Neuron (in vitro differentiated cells): ENCODE results near the gene DDX17.

Experiments used
- H2AFZ ChIP-seq: one replicate; pipeline ENCODE4 v1.6.1; 2013; ENCODE audit warnings: low read depth, mild to moderate bottlenecking, inconsistent platforms, low read length, moderate library complexity
- H3K27me3 ChIP-seq: one replicate; pipeline ENCODE4 v1.6.1; 2013; ENCODE audit warnings: low read length; ENCODE audit not compliant: insufficient read depth
- H3K36me3 ChIP-seq: one replicate; pipeline ENCODE4 v1.6.1; 2013; ENCODE audit warnings: low read length; ENCODE audit not compliant: insufficient read depth
- H3K4me1 ChIP-seq: one replicate; pipeline ENCODE4 v1.6.1; 2013; ENCODE audit warnings: low read length; ENCODE audit not compliant: insufficient read depth
- H3K4me3 ChIP-seq: 2 replicates; pipeline ENCODE4 v1.5.1; 2013; ENCODE audit warnings: mild to moderate bottlenecking, low read length, moderate library complexity
- H3K9me3 ChIP-seq: one replicate; pipeline ENCODE4 v1.6.1; 2013; ENCODE audit warnings: low read length

The DDX17 gene

GRCh38 chr22:38455530-38456271 lies 50.4 kb downstream of the DDX17 start:
- peaks cover 20% of the 10 kb centered on the region for H3K27me3 ChIP-seq
- H3K4me3 ChIP-seq: peak overlapping the region; percentile 50
- peaks cover 40% of the 10 kb centered on the region for H3K4me1 ChIP-seq
- H3K9me3 ChIP-seq: no peaks in the 10 kb centered on the region
- H3K36me3 ChIP-seq: no peaks in the 10 kb centered on the region
- H2AFZ ChIP-seq: peak overlapping the region; percentile 39

GRCh38 chr22:38455076-38455529 lies 51.0 kb downstream of the DDX17 start, which contains the start of gene KCNJ4:
TSS of gene KCNJ4 (minus strand) at chr22:38455199. CDS start at chr22:38428132, 27,067 bp downstream.
- H2AFZ ChIP-seq: peak within 1 kb of the TSS; percentile 39
- peak within 1 kb of the TSS; percentile 50 for H3K4me3 ChIP-seq
- peaks cover 20% of the 10 kb centered on the region for H3K27me3 ChIP-seq
- no peaks in the 10 kb centered on the region for H3K9me3 ChIP-seq
- peaks cover 40% of the 10 kb centered on the region for H3K4me1 ChIP-seq
- no peaks in the 10 kb centered on the region for H3K36me3 ChIP-seq

GRCh38 chr22:38454353-38455075 lies 51.6 kb downstream of the DDX17 start:
- Histone ChIP-seq H3K27me3 (peaks cover 20% of the 10 kb centered on the region), H3K4me3 (peak overlapping the region; percentile 28), H3K36me3 (no peaks in the 10 kb centered on the region), H2AFZ (no peak overlapping the region), H3K9me3 (no peaks in the 10 kb centered on the region), H3K4me1 (peaks cover 41% of the 10 kb centered on the region)

GRCh38 chr22:38453996-38454352 lies 52.1 kb downstream of the DDX17 start:
- Histone ChIP-seq H3K36me3 (no peaks in the 10 kb centered on the region), H3K4me3 (no peak overlapping the region), H3K4me1 (peaks cover 42% of the 10 kb centered on the region), H3K27me3 (peaks cover 20% of the 10 kb centered on the region), H2AFZ (no peak overlapping the region), H3K9me3 (no peaks in the 10 kb centered on the region)

GRCh38 chr22:38453066-38453672 lies 52.9 kb downstream of the DDX17 start:
- Histone ChIP-seq H3K9me3 (no peaks in the 10 kb centered on the region), H3K27me3 (peaks cover 20% of the 10 kb centered on the region), H3K4me1 (peaks cover 42% of the 10 kb centered on the region), H3K4me3 (no peak overlapping the region), H2AFZ (no peak overlapping the region), H3K36me3 (no peaks in the 10 kb centered on the region)

- peaks cover 17% of the 10 kb centered on the region for H3K27me3 ChIP-seq
Measured at GRCh38 chr22:38452373-38453065, 53.6 kb downstream of the DDX17 start.

GRCh38 chr22:38451864-38452263 lies 54.2 kb downstream of the DDX17 start:
- H3K4me3 ChIP-seq: no peak overlapping the region
- no peak overlapping the region for H2AFZ ChIP-seq
- H3K36me3 ChIP-seq: no peaks in the 10 kb centered on the region
- H3K4me1 ChIP-seq: peaks cover 37% of the 10 kb centered on the region
- H3K9me3 ChIP-seq: no peaks in the 10 kb centered on the region
- peaks cover 13% of the 10 kb centered on the region for H3K27me3 ChIP-seq

More at GRCh38 chr22:38452373-38453065, 53.6 kb downstream of the DDX17 start:
- Histone ChIP-seq H3K9me3 (no peaks in the 10 kb centered on the region), H3K36me3 (no peaks in the 10 kb centered on the region), H2AFZ (no peak overlapping the region), H3K4me3 (no peak overlapping the region), H3K4me1 (peaks cover 40% of the 10 kb centered on the region)

DNA sequence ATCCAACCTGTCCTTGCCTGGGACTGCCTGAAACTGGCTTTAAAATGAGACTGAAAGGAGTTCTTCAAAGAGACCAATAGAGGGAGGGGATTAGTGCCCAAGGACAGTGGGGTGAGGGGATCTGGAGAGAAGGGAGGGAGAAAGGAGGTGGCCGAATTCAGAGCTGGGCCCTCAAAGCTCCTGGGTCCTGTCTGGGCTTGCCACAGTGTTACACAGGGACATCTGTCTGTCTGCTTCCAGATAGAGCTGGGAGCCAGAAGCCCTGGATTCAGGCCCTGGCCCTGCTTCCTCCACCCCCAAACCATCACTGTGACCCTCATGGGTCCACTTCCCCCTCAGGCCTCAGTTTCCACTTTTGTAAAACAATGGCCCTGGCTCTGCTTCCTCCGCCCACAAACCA lies 54.7 kb downstream of the DDX17 start:
- Histone ChIP-seq H3K36me3 (no peaks in the 10 kb centered on the region), H3K4me1 (peaks cover 37% of the 10 kb centered on the region), H3K4me3 (no peak overlapping the region), H3K27me3 (peaks cover 10% of the 10 kb centered on the region), H2AFZ (no peak overlapping the region), H3K9me3 (no peaks in the 10 kb centered on the region)

DNA sequence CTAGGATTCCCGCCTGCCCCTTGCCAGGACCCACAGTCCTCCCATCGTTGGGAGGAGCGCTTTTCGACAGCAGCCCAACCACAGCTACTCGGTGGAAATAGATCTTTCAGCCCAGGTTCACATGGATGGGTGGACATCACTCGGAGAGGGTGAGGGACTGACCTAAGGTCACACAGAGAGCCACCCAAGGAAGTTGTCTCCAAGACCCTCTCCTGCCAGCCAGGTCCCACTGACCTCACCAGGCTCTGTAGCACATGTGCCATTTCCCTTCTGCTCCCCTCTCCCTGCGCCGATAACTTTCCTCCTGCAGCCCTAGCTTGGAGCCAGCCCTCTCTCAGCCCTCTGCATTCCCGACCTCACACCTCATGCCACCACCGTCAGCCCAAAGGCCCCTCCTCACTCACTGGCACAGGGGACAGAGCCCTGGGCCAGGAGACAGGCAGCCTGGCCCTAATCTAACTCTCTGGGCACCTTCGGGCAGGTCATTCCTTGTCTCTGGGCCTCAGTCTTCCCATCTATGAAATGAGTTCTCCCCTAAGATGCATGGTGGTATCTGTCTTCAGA lies 55.8 kb downstream of the DDX17 start:
- Histone ChIP-seq H3K9me3 (no peaks in the 10 kb centered on the region), H3K4me3 (no peak overlapping the region), H3K4me1 (peaks cover 37% of the 10 kb centered on the region), H3K27me3 (peaks cover 8% of the 10 kb centered on the region), H2AFZ (no peak overlapping the region), H3K36me3 (no peaks in the 10 kb centered on the region)

GRCh38 chr22:38449776-38450175 lies 56.3 kb downstream of the DDX17 start:
- peaks cover 8% of the 10 kb centered on the region for H3K27me3 ChIP-seq
- H3K9me3 ChIP-seq: no peaks in the 10 kb centered on the region
- no peak overlapping the region for H3K4me3 ChIP-seq
- no peaks in the 10 kb centered on the region for H3K36me3 ChIP-seq
- peaks cover 37% of the 10 kb centered on the region for H3K4me1 ChIP-seq
- no peak overlapping the region for H2AFZ ChIP-seq

DNA sequence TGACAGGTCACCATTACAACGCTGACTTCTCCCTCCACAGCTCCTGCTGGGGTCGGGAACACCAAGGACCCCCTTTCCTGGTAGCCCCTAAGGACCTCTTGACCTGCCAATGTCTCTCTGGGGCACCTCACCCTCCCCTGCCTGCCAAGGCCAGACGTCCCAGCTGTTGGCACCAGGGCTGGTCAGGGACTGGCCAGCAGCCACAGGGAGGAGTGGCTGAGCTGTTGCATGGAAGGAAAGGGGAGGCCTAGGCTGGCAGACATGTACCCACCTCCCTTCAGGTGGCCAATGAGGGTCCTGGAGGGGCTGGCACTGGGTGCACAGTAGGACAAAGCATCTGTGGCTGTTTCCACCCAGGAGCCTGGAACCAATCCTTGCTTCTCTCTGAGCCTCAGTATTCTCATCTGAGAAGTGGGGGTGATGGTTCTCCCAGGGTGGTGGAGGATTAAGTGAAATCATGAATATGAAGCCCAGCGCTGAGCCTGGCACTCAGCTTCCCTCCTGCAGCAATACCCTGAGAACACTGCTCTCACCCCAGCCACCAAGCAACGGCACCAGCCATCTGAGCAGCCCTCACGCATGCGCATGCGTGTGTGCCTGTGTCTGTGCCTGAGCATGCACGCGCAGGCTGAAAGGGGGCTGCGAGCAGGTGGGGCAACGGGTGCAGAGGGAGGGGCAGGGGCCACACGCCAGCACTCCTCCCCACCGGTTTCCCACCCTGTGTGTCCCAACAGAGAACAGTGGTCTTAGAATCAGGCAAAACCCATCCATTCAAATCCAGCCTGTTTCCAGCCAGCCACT lies 57.0 kb downstream of the DDX17 start:
- H3K36me3 ChIP-seq: no peaks in the 10 kb centered on the region
- peaks cover 4% of the 10 kb centered on the region for H3K27me3 ChIP-seq
- H3K4me3 ChIP-seq: no peak overlapping the region

GRCh38 chr22:38446018-38446601 lies 60.0 kb downstream of the DDX17 start:
- H2AFZ ChIP-seq: no peak overlapping the region
- no peaks in the 10 kb centered on the region for H3K36me3 ChIP-seq
- H3K27me3 ChIP-seq: no peaks in the 10 kb centered on the region
- no peak overlapping the region for H3K4me3 ChIP-seq
- H3K4me1 ChIP-seq: peaks cover 11% of the 10 kb centered on the region
- no peaks in the 10 kb centered on the region for H3K9me3 ChIP-seq

More for the DNA sequence above, 57.0 kb downstream of the DDX17 start:
- Histone ChIP-seq H2AFZ (no peak overlapping the region), H3K9me3 (no peaks in the 10 kb centered on the region), H3K4me1 (peaks cover 33% of the 10 kb centered on the region)
